NOMO-1 (cell line): Measurements from ENCODE around the gene ATP8B1.
"Not testable (repeated sequence)": the region's sequence is repeated elsewhere in the genome, so short reads cannot be mapped to it uniquely, and the experiment has no call there.

Source experiments
- DNase-seq, 2 experiments: peaks; one replicate each; lab custom pipeline; 2025; ENCODE audit not compliant: unreplicated experiment in 2 of 2; lab: John Stamatoyannopoulos, UW

The ATP8B1 gene

GRCh38 chr18:57771193-57771592, 31.9 kb downstream of the ATP8B1 start:
- peak; percentile 41 to 84 for DNase-seq

DNA sequence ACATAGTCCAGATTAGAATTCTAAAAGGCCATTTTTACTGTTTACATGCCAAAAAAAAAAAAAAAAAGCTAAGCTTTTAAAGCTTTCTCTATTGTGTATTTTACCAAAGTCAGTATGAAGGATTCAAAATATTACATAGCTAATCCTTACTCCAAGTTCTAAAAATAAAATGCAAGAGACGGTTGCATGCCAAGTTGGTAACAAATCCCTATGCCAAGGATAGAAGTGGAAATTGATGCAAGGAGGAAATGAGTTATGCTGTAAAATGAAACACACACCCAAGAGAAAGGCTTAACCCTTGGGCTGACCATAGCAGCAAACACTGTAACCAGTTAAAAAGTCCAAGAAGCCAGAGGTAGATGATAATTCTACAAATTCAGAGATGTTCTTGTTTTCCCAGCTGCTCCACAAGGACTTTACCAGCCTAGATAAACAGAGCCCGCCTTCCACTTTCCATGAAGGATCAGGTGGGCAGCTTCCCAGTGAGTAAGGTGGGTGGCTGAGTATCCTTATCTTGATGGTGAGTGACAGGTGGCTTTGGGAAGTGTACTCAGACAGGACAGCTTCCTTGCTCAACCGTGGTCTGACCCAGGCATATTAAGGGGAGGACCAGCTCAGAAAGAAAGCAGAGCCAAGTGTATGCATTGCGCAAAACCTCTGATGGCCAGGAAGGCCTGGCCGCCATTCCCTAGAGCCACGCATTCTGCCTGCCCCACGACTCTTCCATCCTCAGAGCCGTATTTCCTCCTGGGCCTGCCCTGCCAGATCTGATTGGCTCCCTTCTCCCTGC, 34.4 kb downstream of the ATP8B1 start:
- no peak for DNase-seq

- DNase-seq, result no peak
Observed at GRCh38 chr18:57767259-57768050, 35.7 kb downstream of the ATP8B1 start.

- no peak for DNase-seq
Observed at GRCh38 chr18:57764995-57765394, 38.1 kb downstream of the ATP8B1 start.

- DNase-seq, result no peak
Observed at GRCh38 chr18:57764087-57764486, 39.0 kb downstream of the ATP8B1 start.

- DNase-seq, result no peak
Observed at GRCh38 chr18:57762686-57763085, 40.4 kb downstream of the ATP8B1 start.

- no peak for DNase-seq
Observed at GRCh38 chr18:57759650-57760049, 43.5 kb downstream of the ATP8B1 start.

GRCh38 chr18:57755473-57756067, 47.5 kb downstream of the ATP8B1 start:
- DNase-seq, result no peak

DNA sequence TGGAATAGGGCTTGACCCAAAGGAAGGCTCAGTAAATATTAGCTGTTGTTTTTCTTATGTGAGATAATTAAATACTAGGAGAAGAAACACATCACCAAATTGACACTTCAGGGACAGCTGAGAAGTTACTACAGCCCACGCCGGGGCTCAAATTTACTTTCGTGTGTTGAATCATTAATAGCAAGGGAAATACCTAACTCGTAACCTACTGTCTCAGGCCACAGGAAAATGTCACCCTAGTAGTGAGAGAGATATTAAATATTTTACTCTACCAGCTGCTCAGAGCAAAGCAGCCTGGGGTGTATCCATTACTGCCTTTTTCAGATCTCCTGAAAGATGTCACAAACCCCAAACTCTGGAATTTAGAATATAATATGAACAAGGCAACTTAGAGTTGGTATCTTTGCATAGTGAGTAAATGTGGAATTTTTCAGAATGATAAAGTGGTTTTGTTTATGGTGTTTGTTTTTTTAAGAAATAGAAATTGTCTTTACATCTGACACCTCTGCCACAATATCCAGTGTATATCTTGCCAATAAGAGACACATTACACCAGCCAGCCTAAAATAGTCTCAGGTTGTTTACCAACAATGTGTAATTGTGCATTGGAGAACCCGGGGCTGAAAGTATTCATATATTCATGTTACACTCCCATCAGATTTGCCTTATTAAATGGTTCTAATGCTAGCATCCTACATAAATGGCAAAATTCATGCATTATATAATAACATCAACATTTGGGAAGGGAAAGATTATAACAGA, 48.4 kb downstream of the ATP8B1 start:
- no peak for DNase-seq

DNA sequence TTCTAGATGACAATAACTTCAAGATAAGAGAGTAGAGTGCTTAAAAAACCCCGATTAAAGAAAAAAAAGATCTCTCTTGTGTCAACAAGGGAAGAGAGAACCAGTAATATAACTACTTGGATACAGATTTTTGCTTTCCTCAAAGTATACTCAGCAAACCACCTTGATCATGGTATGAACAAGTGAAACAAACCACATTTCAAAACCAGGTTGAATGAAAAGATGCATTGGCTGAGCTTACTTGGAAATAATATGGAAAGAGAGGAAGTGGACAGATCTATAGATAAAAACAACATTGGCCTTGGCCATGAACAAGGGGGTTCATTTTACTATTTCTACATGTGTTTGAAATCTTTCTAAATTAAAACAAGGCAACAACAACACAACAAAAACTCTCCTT, 50.1 kb downstream of the ATP8B1 start:
- DNase-seq, result no peak

- DNase-seq, result no peak
Observed at GRCh38 chr18:57749604-57749970, 53.5 kb downstream of the ATP8B1 start.

GRCh38 chr18:57748770-57749603, 54.1 kb downstream of the ATP8B1 start:
- DNase-seq, result peak; percentile 49 to 75

DNA sequence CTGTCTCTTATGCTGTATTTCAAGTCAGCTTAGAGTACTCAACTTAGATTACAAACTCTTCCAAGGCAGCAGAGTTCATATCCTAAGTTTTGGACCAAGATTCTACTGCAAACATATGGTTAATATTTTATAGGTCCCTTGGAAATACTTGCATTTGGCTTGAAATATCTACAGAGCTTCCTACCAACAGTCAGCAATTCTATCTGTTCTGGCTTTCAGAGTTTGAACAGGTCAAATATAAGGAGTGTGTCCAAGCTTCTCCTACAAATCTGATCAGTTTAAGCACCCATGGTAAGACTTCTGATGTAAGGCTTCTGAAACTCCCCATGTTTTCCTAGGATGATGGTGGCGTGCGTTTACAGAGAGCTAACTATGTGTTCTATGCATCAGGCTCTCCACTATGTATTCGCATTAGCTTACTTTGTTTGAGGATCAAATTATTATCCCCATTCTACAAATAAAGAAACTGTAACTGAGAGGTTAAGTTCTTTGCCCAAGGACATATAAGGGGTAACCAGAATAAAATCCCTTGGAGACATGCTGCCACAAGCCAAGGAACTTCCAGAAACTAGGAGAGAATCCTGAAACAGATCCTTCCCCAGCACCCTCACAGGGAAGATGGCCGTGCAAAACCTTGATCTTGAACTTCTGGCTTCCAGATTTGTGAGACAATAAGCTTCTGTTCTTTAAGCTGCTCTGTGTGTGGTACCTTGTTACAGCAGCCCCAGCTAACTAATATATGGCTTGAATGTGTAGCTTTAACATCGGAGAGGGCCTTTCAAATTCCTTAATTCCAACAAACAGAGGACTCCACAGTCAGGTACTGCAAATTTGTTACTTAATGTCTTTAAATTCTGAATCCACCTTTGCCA, 55.1 kb downstream of the ATP8B1 start:
- DNase-seq, result no peak

- DNase-seq, result no peak
Observed at GRCh38 chr18:57744211-57744694, 58.9 kb downstream of the ATP8B1 start.

DNA sequence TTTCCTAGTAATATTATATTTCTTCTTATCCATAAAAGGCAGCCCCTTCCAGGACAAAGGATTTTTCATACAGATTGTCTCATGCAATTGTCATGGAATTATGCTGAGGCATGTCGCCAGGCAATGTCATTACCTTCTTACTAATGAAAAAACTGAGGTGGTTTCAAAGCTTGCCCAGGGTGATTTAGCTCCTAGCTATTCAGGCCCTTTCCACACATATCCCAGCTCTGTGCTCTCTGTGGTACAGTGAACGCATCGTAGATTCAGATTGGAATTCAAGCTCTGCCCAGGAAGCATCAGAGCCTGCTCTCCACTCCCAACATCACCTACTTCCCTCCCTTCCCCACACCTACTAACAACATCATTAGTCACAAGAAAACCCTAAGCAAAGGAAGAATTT, 60.1 kb downstream of the ATP8B1 start:
- no peak for DNase-seq

DNA sequence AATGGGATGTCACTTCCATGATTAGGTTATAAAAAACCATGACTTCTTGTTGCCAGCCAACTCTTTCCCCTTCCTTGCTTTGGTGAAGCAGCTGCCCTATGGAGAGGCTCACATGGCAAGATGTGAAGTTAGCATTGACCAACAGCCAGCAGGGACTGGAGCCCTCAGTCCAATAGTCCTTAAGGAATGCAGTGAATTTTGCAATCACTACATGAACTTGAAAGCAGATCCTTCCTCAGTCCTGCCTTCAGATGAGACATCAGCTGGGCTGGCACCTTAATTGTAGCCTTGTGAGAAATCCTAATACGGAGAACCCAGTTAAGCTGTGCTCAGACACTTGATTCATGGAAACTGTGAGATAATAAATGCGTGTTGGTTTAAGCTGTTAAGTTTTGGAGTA, 61.8 kb downstream of the ATP8B1 start:
- DNase-seq, result no peak

DNA sequence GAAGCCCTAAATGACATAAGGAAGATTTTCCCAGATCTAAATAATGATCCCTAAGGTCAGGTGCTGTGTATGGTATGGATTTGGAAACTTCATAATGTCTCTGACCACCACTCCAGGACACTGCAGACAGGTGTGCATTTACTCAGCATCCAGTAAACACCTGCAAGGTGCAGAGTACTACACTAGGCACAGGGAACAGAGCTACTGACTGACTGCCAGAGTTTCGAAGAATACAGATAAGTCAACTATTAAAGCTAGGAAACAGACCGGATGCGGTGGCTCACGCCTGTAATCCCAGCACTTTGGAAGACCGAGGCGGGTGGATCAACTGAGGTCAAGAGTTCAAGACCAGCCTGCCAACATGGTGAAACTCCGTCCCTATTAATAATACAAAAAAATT, 65.0 kb downstream of the ATP8B1 start:
- no peak for DNase-seq

DNA sequence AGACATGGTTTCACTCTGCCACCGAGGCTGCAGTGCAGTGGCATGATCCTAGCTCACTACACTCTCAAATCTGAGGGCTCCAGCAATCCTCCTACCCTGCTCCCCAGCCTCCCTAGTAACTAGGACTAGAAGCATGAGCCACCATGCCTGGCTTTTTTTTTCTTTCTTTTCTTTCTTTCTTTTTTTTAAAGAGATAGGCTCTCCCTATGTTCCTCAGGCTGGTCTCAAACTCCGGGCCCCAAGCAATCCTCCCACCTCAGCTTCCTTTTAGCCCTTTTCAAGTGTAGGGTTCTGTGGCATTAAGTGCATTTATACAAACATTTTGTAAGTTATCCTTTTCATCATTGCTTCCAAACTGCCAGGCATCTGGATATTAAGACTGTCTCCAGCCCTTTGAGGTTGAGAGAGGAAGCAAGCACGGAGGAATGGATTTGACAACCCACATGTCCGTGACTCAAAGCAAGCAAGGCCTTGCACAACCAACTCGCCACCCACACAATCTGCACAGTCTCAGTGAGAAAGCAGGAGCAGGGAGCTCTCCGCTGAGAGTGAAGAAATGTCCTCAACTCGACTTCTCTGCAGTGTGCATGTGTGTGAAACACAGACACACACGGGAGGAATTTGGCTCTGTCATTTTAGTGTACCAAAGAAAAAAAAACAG, 65.6 kb downstream of the ATP8B1 start:
- peak; percentile 89 to 92 for DNase-seq

DNA sequence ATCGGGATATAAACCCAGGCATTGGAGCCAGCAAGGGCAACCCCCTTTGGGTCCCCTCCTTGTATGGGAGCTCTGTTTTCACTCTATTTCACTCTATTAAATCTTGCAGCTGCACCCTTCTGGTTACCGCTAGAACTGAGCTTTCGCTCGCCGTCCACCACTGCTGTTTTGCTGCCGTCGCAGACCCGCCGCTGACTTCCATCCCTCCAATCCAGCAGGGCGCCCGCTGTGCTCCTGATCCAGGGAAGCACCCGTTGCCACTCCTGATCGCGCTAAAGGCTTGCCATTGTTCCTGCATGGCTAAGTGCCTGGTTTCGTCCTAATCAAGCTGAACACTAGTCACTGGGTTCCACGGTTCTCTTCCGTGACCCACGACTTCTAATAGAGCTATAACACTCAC, 68.1 kb downstream of the ATP8B1 start:
- DNase-seq, result not testable (repeated sequence)
